HG03469 (cell line): Measurements from ENCODE around the gene PCDHB13.

Source experiments
- ATAC-seq: cut with Tn5 transposase; IDR thresholded peaks from one replicate; pipeline ENCODE4 v1.9.1; 2021; ENCODE audit warnings: mild to moderate bottlenecking, moderate library complexity, moderate number of reproducible peaks; ENCODE audit not compliant: unreplicated experiment

Gene PCDHB13

GRCh38 chr5:141260458-141261237 is 46.9 kb downstream of the PCDHB13 start:
- no peak for ATAC-seq

GRCh38 chr5:141261238-141261546 is 47.5 kb downstream of the PCDHB13 start:
- ATAC-seq, result no peak
